Measurements from ENCODE around the gene MEIS2.

The MEIS2 gene

GRCh38 chr15:36951731-36952247 lies 148.6 kb downstream of the MEIS2 start:
- DNase-seq, result no peak

DNA sequence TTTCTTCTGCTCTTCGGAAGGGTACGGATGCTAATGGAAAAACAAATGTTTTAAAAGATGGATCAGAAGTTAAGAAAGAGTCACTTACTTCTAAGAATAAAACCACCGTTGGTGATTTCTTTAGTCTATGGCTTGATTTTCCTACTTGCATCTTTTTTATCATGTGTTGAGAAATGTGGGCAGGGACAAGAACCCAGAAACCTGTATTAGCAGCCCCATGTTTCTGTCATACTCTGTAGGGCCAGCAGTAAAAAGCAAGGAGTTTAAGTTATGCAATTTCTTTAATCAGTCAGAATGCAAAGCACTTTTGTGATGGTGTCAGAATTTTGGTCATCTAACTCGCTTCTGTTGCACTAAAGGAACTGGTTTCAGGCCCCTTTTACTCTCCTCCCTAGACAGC lies 150.0 kb downstream of the MEIS2 start:
- DNase-seq, result no peak

DNA sequence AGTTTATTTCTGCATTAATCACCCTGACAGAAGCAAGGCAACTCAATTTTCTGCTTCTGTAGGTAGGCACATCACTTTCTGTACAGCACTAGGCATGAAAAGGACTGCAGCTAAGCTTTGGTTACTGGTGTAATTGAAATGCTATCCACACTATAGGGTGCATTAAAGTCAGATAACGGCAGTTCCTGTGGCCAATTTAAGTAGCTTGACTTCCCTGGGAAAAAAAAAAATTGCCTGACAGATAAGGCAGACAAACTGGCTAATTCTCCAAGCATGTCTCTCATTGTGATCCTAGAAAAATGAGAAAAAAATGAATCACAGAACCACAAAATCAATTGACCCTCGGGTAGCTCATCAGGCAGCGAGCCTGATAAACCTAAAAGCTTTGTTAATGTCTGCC lies 151.4 kb downstream of the MEIS2 start:
- DNase-seq, result no peak

GRCh38 chr15:36947035-36947719 lies 153.2 kb downstream of the MEIS2 start:
- no peak for DNase-seq

DNA sequence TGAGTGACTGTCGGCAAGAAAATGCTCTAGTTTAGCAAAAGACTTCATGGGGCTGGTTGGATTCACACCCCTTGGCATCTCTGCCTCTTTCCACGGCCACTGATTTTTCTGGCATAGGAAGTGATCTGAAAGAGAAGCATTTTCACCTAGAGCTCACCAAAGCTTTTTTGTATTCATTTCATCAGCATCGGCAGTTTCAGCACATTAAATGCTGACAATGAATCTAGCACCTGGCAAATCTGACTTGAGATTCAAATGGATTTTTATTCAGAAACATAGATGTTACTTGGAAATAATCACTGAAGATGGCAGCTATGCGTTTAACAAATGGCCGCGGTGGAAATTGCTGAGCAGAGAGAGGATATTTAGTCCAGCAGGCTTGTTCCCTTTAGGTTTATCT lies 155.9 kb downstream of the MEIS2 start:
- DNase-seq, result no peak

DNA sequence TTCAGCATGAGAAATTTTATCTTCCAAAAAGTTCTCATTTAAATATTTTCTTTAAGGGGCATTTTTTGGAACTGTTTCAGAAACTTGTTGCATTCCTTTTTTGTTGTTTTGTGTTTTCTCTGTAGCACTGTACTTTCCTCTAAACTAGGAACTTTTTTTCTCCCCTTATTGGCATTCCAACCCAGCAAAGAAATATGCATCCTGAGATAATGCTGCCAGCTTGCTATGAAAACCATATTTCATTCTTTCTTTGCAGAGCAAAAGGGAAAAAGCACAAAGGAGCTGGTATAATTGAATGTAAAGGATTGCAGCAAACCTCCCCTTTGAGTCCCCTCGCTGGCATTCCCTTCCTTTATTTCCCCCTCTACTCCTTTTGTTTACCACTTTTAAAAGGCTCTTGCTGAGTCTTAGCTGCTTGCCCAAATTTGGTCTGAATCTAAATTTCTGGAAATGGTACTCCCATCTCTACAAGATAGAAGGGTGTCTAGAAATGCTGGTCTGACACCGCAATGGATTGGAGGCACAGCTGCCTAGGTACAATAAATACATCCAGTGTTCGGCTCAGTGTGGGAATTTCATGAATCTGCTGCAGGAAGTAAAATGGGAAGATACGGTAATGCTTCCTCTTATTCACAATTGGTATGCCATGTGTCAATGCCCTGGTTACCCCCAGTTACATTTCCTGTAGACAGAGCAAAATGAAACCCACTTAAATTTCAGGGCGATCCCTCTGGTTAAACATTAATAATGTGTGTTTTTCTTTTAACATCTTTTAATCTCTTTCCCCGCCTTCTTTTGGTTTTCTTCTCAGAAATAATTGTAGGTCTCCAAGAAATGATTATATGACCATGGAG lies 156.6 kb downstream of the MEIS2 start:
- DNase-seq, result no peak

DNA sequence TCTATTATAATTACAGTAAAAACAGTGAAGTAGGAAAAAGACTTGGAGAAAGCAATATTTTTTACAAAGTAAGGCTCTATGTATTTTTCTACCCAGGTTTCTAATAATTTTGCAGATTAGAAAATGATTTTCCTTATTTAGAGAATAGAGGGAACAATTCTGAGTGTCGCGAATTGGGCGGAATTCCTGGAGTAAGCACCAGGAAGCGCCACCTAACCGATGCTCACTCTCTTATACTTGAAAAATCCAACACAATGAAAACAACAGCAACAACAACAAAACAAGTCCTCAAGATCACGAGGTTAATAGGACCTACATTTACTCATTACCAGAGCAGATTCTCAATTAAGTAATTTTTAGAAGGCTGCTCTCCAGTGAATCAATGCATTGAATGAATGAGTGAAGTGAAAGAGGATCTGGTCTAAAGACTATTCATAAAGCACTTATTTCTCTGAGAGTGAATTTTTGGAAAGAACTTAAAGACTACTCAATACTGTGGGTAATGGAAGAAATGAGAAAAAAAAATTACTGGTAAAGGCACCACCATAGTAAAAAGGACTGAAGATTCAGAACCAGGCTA lies 158.0 kb downstream of the MEIS2 start:
- DNase-seq, result no peak

GRCh38 chr15:36941798-36942197 lies 158.6 kb downstream of the MEIS2 start:
- no peak for DNase-seq

DNA sequence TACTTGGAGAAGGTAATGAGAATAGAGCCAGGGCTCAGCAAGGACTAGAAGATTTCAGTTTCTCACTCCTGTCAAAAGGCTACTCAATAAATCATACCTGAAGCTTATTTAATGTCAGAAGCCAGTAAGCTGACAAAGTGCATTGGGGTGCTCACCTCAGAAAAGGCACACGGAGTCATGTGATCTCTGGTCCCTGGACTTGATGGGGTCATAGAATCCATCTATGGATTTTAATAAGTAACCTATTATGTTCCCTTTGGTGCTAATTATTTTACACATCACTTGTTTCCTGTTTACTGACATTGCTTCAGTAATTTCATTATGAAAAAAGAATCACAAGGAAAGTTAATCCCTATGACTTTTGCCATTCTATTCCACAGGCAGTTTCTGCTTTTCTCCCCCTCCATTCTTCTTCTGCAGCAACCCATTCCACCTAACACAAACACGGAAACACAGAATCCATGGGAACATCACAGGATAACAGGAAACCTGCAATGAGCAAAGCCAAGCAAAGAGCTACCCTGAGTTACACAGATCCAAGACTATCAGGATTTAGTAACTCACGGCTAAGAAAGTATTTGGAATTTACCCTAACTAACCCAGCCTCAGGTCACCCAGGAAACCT lies 159.6 kb downstream of the MEIS2 start:
- no peak for DNase-seq

GRCh38 chr15:36940219-36940618 lies 160.1 kb downstream of the MEIS2 start:
- DNase-seq, result no peak

- DNase-seq, result no peak
Observed at GRCh38 chr15:36938764-36939163, 161.6 kb downstream of the MEIS2 start.

- DNase-seq, result no peak
Observed at GRCh38 chr15:36938131-36938530, 162.2 kb downstream of the MEIS2 start.

GRCh38 chr15:36936613-36937012 lies 163.7 kb downstream of the MEIS2 start:
- DNase-seq, result no peak

DNA sequence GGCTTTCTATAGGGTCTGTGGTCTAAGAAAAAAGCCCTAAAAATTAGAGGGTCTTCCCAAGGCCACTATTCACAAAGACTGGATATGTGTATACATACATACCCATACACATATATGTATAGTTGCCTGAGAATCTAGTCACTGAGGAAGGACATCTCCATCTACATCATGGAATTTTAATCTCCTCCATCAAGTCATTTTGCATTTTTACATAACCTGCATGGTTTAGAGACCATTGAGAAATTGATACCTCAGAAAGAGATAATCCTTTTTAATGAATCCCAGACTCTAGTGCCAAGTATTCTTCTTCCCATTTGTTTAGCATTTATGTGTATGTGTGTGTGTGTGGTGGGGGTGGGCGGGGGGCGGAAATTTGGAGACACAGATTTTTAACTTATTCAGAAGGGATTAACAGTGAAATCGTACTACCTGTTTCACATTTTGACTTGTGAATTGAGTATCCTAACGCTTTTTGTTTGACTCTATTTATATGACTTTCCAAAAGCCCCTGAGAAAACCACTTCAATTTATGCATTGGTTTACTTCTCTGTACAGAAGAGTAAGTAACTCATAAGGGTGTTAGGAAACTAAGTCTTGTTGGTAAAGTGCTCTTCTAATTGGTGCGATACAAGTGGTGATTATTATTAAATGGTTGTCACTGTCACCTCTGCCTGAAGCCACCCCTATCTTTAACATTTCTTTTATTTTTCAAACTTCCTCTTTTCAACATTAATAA lies 166.9 kb downstream of the MEIS2 start:
- DNase-seq, result no peak

DNA sequence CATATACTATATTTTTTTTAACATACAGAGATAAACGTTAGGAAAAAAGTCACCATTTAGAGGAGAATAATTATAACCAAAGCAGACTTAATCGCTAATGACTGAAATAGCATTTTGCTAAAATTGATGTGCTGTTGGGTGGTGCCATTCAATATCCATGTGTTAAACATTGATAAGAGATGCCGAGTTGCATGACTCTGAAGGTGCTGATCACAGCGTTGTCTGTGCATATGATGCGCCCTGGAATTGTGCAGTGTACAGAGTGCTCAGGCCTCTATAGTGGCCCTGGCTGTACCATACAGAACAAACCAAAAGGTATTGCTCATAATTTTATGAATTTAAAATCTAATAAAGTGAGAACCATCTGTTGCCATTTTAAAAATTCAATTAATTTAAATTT lies 168.3 kb downstream of the MEIS2 start:
- DNase-seq, result no peak

DNA sequence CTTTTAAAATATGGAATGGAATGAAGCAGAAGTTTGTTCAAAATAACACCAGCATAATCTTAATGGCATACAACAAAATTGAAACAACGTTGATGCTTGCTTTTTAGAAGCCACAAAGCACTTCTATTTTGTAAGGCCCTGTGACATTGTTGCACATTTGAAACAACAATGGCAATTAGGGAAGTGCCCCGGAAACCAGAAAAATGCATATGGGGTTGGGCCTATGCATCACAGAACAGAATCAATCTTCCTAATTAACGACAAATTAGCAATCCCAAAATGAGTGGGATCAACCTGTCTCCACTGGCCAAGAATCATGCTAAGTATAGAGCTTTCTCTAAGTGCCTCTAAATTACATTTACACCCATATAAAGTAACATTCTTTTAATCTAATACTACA lies 168.9 kb downstream of the MEIS2 start:
- no peak for DNase-seq

DNA sequence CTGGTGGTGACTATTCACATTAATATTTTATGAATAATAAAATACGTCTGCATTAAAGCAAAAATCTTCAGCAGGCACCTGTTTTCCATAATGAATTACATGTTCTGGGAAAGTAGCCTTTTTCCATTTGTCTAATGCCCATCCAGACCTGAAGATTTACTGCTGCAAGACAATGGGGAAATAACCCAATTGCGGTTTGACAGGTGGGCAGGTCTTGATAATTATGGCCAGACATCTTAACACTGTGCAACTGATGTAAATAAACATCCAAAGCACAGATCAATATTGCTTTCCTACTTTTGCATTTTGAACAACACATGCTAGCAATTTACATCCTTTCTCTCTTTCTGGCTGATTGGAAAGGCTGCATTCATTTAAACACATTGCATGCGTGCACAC lies 173.9 kb downstream of the MEIS2 start:
- DNase-seq, result no peak

GRCh38 chr15:36925653-36926426 lies 174.5 kb downstream of the MEIS2 start:
- no peak for DNase-seq

- no peak for DNase-seq
Observed at GRCh38 chr15:36925049-36925448, 175.3 kb downstream of the MEIS2 start.

DNA sequence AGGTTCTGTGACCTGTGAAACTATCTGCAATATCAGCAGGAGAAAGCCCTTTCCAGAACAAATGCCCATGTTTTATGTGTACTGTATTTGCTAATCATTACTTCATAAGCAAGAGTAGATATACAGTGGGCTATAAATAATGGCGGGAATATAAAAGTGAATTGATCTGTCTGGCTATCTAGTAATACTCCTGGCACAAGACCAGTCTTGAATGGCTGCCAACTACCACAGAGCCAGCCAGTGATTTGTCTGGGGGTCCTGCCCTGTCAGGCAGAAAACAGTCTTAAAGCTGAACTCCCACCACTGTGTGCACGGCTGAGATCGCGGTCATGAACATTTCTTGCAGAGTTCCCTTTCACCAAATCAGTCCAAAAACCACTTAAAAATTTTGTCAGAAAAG lies 176.3 kb downstream of the MEIS2 start:
- no peak for DNase-seq

- no peak for DNase-seq
Observed at GRCh38 chr15:36921484-36922091, 178.8 kb downstream of the MEIS2 start.

Data from NCI-H1694 (cell line).